NCI-H446 treated with DMSO at 0.1 percent for 48 hours (cell line): ENCODE measurements around the gene PLCXD3.

Source experiments
- DNase-seq: peaks from one replicate; lab custom pipeline; 2025; lab: John Stamatoyannopoulos, UW

The PLCXD3 gene

GRCh38 chr5:41413074-41413473 is 97.3 kb downstream of the PLCXD3 start:
- DNase-seq: peak; percentile 74

- DNase-seq: no peak
Measured at GRCh38 chr5:41412496-41412895, 97.9 kb downstream of the PLCXD3 start.

- no peak for DNase-seq
Measured at GRCh38 chr5:41410737-41411136, 99.7 kb downstream of the PLCXD3 start.

GRCh38 chr5:41410307-41410706 is 100.1 kb downstream of the PLCXD3 start:
- DNase-seq: no peak

GRCh38 chr5:41408676-41409443 is 101.5 kb downstream of the PLCXD3 start:
- DNase-seq: no peak

GRCh38 chr5:41406936-41407335 is 103.5 kb downstream of the PLCXD3 start:
- no peak for DNase-seq

GRCh38 chr5:41406424-41406823 is 104.0 kb downstream of the PLCXD3 start:
- no peak for DNase-seq

GRCh38 chr5:41404757-41405156 is 105.6 kb downstream of the PLCXD3 start:
- DNase-seq: no peak

GRCh38 chr5:41403846-41404245 is 106.6 kb downstream of the PLCXD3 start:
- DNase-seq: no peak

- DNase-seq: no peak
Measured at GRCh38 chr5:41402845-41403244, 107.6 kb downstream of the PLCXD3 start.

GRCh38 chr5:41399839-41400238 is 110.6 kb downstream of the PLCXD3 start:
- DNase-seq: no peak

- no peak for DNase-seq
Measured at GRCh38 chr5:41392016-41392415, 118.4 kb downstream of the PLCXD3 start.

GRCh38 chr5:41374631-41375030 is 135.8 kb downstream of the PLCXD3 start:
- DNase-seq: no peak

- no peak for DNase-seq
Measured at GRCh38 chr5:41373230-41373629, 137.2 kb downstream of the PLCXD3 start.

- DNase-seq: no peak
Measured at GRCh38 chr5:41371738-41372137, 138.7 kb downstream of the PLCXD3 start.

- DNase-seq: no peak
Measured at GRCh38 chr5:41370482-41370881, 139.9 kb downstream of the PLCXD3 start.

- DNase-seq: no peak
Measured at GRCh38 chr5:41369799-41370198, 140.6 kb downstream of the PLCXD3 start.

GRCh38 chr5:41368158-41368557 is 142.2 kb downstream of the PLCXD3 start:
- peak; percentile 44 for DNase-seq

- DNase-seq: no peak
Measured at GRCh38 chr5:41365369-41365768, 145.0 kb downstream of the PLCXD3 start.

GRCh38 chr5:41364346-41364745 is 146.1 kb downstream of the PLCXD3 start:
- DNase-seq: no peak

- no peak for DNase-seq
Measured at GRCh38 chr5:41363343-41363986, 146.9 kb downstream of the PLCXD3 start.

GRCh38 chr5:41356786-41357185 is 153.6 kb downstream of the PLCXD3 start:
- DNase-seq: no peak

GRCh38 chr5:41349846-41350245 is 160.6 kb downstream of the PLCXD3 start:
- DNase-seq: no peak

GRCh38 chr5:41347569-41347968 is 162.8 kb downstream of the PLCXD3 start:
- no peak for DNase-seq
